C4-2B (cell line): Measurements from ENCODE around the gene FAT3.

Source experiments
- H3K27ac ChIP-seq: fragments of 450-650 bp; 2 replicates; pipeline ENCODE4 v1.5.1; 2017
- ZFX ChIP-seq: fragments of 450-650 bp; IDR thresholded peaks from 2 replicates; pipeline ENCODE4 v1.6.1; 2017
- TF ChIP-seq, protein P1 (sequence below): fragments of 450-650 bp; conservative IDR thresholded peaks from 2 replicates; pipeline ENCODE4 v1.5.1; 2017; ENCODE audit warnings: mild to moderate bottlenecking

FAT3 gene

DNA sequence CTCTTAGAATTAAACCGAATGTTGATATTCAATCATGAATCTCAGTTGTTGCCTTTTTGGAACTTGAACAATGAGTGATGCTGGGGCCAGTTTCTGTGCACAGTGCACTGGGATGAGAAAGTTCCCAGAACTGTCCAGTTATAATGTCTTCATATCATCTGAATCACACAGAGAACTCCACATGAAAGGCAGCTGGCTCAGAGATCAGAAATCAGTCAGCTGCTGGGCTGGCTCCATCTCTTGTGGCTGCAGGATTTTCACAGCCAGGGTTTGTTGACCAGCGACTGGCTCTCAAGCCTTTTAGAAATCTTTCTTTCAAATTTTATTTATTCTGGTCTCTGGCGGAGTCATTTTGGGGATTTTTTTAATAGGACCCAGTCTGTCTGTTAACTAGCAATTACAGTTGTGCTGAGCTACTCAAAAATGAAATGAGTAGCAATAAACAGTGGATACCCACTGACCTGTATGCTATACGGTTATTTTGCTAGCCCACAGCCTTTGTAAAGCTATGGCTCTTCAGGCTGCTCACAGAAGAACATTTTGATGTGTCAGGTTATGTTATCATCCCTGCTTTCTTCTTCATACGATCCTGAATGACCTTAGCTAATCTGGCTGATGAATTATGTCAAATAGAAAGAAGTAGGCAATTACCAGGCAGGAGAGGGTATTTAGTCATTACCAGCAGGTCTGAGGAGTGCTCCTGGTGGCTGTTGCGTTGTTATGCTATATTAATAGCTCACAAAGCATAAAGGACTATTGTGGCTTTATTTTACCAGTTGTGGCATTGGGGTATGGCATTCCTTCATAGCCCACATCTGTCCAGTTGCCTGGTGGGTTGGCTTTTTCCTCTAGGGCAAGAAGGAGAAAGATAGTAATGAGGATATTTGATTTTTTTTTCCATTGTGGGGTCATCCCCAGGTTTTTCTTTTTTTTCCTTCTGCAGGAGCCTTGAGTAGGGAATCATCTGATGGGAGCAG, 3.6 kb downstream of the FAT3 start:
- TF ChIP-seq, protein P1, sequence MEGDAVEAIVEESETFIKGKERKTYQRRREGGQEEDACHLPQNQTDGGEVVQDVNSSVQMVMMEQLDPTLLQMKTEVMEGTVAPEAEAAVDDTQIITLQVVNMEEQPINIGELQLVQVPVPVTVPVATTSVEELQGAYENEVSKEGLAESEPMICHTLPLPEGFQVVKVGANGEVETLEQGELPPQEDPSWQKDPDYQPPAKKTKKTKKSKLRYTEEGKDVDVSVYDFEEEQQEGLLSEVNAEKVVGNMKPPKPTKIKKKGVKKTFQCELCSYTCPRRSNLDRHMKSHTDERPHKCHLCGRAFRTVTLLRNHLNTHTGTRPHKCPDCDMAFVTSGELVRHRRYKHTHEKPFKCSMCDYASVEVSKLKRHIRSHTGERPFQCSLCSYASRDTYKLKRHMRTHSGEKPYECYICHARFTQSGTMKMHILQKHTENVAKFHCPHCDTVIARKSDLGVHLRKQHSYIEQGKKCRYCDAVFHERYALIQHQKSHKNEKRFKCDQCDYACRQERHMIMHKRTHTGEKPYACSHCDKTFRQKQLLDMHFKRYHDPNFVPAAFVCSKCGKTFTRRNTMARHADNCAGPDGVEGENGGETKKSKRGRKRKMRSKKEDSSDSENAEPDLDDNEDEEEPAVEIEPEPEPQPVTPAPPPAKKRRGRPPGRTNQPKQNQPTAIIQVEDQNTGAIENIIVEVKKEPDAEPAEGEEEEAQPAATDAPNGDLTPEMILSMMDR, result no peak
- TF ChIP-seq ZFX, result no peak
- no peak overlapping the region for H3K27ac ChIP-seq

DNA sequence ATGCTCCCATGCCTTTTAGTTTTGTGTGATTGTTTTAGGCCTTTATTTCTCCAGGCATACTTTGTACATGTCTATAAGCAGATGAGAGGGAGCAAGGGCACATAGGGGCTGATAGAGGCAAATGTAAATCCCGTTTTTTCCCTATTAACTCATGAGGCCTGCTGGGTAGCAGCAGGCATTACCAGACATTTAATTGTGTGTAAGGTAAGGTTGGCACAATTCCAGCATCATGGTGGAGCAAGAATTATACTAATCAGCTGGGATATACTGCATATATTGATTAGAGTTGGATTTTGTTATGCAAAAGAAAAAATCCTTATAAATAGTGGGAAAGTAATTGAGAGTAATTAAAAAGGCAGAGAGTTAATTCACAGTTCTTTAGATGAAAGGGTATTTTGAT, 12.2 kb downstream of the FAT3 start:
- no peak overlapping the region for H3K27ac ChIP-seq
- TF ChIP-seq, protein P1, result no peak
- TF ChIP-seq ZFX, result no peak

DNA sequence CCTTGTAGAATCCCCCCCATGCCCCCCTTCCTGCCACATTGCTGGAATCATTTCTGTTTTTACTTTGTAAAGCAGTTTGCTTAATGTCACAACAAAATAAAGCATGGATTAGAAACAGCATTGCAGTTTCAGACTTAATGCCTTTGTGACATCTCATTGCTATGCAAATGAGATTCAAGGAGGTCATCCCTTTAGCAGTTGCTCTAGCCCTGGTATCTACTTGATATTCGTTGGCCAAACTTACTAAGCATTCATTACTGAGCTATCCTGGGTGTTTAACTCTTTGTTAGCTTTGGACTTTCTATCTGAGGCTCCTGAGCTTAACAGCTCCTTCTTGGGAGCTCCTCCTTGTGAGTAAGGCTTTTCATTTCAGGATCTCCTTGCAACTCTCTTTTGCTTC, 16.3 kb downstream of the FAT3 start:
- TF ChIP-seq, protein P1, result no peak
- no peak for TF ChIP-seq ZFX
- no peak overlapping the region for H3K27ac ChIP-seq

DNA sequence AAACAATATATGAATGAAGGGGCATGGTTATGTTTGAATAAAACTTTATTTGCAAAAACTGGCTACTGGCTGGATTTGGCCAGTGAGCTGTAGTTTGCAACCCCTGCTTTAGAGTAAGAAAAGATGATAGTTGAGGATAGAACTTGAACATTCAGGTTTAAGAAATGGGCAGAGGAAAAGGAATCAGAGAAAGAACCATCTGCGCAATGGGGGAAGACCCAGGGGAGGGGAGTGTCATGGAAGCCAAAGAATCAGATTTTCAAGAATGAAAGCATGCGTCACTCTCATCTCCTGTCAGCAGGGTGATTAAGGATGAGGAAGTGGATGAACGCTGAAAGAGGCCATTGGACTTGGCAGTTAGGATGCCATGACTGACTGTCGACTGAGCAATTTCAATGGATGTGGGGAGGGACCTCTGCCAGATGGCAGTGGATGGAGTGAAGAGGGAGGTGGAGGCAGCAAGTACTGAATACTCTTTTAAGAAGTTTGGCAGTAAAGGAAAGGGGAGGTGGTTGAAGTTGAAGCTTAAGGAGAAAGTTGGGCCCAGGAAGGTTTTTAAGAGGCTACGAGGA, 21.2 kb downstream of the FAT3 start:
- TF ChIP-seq, protein P1, result no peak
- no peak for TF ChIP-seq ZFX
- no peak overlapping the region for H3K27ac ChIP-seq

DNA sequence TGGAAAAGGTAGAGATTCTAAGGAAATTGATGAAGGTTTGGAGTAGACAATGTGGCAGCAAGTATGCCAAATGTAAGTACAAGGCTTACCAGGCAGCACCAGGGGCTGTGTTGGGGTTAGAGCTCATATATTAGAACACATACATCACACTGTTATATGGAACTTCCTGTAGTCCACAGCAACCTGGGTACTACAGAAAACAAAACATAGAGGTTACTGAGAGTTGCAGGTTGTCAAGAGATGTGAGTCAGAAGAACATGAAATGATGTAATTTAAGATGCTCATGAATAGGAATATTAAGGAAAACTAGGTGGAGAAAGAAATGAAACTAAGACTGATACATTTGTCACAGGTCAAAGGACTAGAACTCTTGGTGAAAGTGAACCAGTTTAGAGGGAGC, 22.0 kb downstream of the FAT3 start:
- TF ChIP-seq, protein P1, result no peak
- no peak for TF ChIP-seq ZFX
- no peak overlapping the region for H3K27ac ChIP-seq

DNA sequence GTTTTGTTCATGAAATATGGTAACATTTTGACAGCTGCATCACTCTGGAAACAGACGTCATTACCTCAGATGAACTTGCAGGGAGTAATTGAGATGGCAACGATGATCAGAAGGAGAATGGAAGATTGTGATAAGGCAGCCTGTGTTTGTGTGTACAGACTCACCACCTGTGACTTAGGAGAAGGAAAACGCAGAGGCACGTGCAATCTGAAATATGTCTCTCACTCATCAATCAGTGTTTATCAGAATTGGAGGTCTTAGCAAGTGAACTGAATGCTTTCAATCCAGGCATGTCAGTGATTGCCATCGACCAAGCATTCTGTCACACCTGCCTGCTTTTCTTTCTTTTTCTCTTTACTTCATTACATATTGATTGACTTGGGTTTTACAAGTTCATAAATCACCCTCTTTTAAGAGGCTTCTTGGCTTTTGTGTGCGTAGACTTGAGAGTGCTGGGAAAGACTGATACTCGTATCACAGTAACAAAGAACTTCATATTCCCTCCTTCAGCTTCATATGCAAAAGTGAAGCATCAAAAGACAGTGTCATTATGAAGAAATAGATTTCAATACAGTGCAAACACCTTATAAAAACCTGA, 24.6 kb downstream of the FAT3 start:
- H3K27ac ChIP-seq, result no peak overlapping the region
- TF ChIP-seq, protein P1, result no peak
- no peak for TF ChIP-seq ZFX

DNA sequence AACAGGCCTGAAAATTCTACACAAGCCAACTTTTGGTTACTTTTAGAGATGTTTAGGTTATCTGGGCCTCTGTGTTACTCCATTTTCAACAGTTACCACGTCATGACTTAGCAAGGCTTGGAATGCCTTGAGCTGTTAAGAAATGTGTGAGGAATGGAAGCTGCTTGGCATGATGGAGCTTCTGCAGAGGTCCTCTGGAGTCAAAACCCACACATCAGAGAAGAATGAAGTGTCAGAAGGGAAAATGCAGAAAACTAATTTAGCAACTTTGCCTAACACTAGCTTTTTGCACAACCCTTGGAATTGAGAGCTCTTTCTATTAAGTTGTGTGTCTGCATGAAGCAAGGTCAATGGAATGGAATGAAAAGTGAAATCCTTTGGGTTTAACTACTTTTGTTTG, 27.4 kb downstream of the FAT3 start:
- H3K27ac ChIP-seq, result no peak overlapping the region
- TF ChIP-seq, protein P1, result no peak
- TF ChIP-seq ZFX, result no peak
